ENCODE results near the gene NKD2.

The NKD2 gene

GRCh38 chr5:1030801-1031271, 22.2 kb downstream of the NKD2 start:
- no peak for DNase-seq (ENCODE audit: low read depth in 2 of 2)

- no peak for DNase-seq (ENCODE audit: low read depth in 2 of 2)
Observed at GRCh38 chr5:1031306-1031959, 22.8 kb downstream of the NKD2 start.

DNA sequence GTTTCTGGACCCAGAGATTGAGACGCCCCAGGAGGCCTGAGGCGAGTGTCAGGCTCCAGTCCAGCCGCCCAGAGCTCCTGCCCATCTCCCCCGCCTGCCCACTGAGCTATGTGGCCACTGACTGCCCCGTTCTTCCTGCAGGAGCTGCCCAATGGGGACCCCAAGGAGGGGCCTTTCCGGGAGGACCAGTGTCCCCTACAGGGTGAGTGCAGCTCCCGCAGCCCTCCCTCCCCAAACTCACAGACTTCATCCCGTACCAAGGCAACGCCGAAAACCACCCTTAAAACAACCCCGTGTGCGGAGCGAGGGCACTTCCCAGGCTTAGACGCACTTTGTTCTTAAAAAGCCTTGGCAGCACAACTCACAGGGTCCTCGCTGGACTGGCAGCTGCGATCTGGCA, 23.4 kb downstream of the NKD2 start:
- DNase-seq (ENCODE audit: low read depth in 2 of 2): no peak

DNA sequence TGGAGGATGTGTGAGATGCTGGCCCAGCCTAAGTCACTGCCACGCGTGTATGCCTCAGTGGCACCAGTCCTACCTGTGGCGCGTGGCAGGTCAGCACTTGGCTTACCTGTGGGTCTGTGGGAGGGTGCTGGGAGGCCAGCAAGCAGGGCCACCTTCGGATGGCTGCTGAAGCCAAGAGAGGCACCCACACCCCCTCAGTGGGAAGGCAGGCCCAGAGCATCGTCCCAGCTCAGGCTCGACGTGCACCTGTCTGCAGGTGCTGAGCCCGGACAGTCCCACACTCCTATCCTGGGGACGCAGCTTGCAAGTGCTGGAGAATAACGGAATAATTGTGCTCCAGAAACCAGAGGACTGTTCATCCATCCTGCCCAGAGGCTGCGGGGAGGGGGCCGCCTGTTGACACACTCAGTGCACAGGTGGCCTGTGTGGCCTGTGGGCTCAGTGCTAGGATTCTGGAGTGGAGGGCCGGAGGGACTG, 24.0 kb downstream of the NKD2 start:
- DNase-seq (ENCODE audit: low read depth in 2 of 2): no peak

DNA sequence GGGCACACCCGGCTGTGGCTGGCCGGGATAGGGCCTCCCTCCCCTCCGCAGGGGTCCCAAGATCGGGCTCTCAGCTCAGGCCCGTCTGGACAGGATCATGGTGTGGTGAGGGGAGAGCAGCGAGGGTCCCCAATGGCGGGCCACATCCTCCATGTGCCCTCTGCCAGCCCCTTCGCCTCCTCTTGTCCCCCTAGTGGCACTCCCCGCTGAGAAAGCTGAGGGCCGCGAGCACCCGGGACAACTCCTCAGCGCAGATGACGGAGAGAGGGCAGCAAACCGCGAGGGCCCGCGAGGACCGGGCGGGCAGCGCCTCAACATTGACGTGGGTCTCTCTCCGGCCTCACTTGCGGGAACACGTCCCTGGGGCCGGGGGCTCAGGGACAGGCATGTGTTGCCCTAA, 24.6 kb downstream of the NKD2 start:
- DNase-seq (ENCODE audit: low read depth in 2 of 2): no peak

DNA sequence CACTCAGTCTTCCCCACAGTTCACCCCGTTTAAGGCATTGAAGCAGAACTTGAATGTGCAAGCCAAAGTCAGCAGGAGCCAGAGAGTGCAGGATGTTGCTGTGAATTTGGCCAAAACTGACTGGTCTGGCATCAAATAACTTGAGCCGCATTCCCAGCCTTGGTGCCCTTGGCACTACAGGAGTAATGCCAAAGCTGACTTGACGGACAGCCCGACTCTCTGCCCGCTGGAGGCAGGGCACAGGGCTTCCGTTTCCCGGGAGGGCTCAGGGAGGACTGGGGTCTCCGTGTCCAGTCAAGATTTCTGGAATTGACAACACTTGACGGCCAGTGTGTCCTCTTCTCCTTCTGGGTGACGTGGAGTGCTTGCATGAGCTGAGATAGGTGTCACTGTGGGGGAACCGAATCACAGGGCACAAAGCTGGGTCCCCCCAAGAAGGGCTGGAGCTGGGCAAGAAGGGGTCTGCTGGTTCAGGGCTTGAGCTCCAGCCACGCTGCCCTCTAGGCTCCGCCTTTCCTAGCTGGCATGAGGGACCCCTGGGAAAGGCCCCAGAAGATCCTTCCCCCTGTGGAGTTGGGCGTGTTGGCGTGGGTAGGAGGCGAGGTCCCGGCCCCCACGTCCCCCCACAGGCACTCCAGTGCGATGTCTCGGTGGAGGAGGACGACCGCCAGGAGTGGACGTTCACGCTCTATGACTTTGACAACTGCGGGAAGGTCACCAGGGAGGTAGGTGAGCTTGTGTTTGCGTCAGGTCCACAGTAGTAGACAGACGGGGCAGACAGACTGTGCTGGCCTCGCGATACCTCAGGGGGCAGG, 25.2 kb downstream of the NKD2 start:
- DNase-seq (ENCODE audit: low read depth in 2 of 2): no peak

DNA sequence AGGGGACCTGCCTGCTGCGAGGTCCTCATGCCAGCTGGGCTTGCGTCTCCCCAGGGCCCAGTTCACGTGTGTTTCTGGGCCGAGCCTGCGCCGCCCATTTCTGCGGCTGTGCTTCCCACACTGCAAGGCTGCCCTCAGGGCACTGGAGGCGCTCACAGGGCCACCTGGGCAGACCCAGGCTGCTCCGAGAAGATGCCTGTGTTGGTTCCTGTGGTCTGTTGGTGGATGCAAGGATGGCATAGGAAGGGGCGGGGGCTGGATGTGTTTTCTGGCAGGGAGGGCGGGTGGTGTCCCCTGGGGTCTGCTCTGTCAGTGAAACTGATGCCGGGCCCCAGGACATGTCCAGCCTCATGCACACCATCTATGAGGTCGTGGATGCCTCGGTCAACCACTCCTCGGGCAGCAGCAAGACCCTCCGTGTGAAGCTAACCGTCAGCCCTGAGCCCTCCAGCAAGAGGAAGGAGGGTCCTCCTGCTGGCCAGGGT, 25.9 kb downstream of the NKD2 start:
- DNase-seq (ENCODE audit: low read depth in 2 of 2): no peak

- no peak for DNase-seq (ENCODE audit: low read depth in 2 of 2)
Observed at GRCh38 chr5:1034986-1035385, 26.4 kb downstream of the NKD2 start.

DNA sequence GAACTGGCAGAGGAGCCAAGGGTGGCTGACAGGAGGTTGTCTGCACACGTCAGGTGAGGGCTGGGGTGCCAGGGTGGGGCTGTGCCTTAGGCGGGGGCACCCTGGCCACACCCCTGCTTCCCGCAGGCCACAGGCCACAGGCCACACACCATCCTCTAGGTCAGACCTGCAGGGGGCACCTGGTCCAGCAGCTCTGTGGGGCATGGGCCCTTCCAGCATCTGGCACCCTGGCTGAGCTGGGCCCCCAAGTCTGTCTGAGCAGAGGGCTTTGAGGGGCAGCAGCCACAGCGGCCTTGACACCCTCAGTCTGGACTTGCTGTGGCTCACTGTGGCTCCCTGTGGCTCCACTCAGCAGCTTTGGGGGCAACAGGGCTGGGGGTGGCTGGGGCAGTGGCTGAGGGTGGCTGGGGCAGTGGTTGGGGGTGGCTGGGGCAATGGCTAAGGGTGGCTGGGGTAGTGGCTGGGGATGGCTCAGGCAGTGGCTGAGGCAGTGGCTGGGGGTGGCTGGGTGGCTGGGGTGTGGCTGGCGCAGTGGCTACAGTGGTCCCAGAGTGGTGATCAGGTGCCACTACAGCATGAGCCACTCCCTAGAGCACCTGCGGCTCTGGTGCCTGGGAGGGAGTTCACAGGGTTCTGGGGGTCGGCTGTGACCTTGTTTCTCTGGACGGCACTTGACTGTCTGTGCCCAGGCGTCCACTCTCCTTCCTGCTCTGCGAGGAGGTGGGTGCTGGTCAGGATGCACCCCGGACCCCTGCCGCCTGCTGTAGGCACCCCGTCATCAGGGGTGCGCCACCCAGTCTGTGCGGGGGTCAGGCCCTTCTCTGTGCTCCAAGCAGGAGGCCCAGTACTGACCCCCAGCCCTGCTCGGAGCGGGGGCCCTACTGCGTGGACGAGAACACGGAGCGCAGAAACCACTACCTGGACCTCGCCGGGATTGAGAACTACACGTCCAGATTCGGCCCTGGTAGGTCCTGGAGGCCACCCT, 27.1 kb downstream of the NKD2 start:
- DNase-seq (ENCODE audit: low read depth in 2 of 2): no peak

GRCh38 chr5:1036504-1037122, 28.0 kb downstream of the NKD2 start:
- no peak for DNase-seq (ENCODE audit: low read depth in 2 of 2)

- DNase-seq (ENCODE audit: low read depth in 2 of 2): no peak
Observed at GRCh38 chr5:1037123-1037670, 28.6 kb downstream of the NKD2 start.

DNA sequence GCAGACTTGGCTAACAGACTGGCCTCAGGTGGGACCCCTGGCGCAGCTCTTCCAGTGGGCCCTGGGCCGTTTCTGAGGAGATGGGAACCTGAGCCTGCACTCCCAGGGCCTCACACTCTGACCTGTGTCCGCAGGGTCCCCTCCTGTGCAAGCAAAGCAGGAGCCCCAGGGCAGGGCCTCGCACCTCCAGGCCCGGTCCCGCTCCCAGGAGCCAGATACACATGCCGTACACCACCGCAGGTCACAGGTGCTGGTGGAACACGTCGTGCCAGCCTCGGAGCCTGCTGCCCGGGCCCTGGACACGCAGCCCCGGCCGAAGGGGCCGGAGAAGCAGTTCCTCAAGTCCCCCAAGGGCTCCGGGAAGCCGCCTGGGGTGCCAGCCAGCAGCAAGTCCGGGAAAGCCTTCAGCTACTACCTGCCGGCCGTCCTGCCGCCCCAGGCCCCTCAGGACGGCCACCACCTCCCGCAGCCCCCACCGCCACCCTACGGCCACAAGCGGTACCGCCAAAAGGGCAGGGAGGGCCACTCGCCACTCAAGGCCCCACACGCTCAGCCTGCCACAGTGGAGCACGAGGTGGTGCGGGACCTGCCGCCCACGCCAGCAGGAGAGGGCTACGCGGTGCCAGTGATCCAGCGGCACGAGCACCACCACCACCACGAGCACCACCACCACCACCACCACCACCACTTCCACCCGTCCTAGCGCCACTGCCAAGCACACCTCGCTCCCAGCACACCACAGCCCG, 29.2 kb downstream of the NKD2 start:
- no peak for DNase-seq (ENCODE audit: low read depth in 2 of 2)

DNA sequence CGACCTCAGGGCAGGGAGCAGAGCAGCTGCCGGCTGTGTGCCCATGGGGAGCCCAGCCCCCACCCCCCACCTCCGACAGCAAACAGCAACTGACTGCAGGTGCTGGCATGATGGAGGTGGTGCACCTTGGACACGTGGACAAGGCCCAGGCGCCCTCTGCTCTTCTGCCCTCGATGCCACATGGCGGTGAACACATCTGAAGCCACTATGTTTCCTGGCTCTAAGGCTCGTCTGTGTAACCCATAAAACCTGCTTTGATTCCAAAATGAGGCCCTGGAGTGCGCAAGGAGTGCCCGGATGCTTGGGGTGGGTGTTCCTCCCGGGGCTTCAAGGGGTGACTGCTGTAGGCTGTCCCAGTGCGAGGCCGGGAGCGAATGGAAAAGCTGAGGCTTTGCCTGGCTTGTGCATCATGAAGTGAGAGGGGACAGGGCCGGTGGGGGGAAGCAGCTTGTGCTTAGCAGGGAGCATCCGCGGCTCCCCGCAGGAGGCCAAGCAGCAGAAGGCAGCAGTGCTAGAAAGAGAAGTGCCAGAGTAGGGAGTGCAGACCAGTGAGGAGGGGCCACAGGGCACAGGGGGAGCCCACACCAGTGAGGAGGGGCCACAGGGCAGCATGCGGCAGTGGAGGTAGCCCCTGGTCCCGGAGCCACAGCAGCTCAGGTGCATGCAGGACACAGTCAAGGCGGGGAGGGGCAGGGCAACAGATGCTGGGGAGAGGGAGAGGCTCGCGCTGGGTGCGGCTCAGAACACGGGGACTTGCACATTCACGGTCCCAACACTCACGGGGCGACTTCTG, 30.0 kb downstream of the NKD2 start:
- no peak for DNase-seq (ENCODE audit: low read depth in 2 of 2)

DNA sequence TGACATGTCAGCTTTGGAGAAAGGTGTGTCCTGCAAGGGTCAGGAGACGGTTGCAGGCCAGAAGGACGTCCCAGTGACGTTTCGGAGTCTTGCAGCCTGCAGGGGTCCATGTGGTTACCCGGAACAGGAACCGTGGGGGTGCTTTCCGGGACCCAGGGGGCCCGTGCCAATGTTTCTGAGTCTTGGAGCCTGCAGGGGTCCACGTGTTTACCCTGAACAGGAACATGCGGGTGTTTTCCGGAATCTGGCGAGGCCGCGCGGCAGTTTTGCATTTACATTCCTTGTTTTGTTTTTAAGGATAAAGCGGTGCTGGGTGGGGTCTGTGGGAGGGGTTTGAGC, 30.6 kb downstream of the NKD2 start:
- DNase-seq (ENCODE audit: low read depth in 2 of 2): no peak

- DNase-seq (ENCODE audit: low read depth in 2 of 2): no peak
Observed at GRCh38 chr5:1039706-1040260, 31.2 kb downstream of the NKD2 start.

DNA sequence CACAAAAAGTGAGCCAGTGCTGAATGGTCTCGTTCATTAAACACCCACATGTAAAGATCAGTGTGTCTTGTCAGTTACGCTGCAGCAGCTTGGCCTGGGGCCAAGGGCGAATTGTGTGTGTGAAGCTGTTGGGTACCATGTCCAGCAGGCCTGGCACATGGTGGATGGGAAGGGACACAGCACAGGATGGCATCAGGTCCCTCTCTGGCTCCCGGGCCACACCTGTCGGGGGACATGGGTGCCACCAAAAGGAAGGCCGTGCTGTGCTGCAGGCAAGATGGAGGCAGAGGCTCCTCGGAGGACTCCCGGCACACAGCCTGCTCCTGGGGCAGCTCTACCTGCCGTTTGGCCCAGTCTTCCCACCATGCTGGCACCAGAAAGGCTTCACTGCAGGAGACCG, 32.0 kb downstream of the NKD2 start:
- DNase-seq (ENCODE audit: low read depth in 2 of 2): no peak

- no peak for DNase-seq (ENCODE audit: low read depth in 2 of 2)
Observed at GRCh38 chr5:1041225-1042143, 32.9 kb downstream of the NKD2 start.

- no peak for DNase-seq (ENCODE audit: low read depth in 2 of 2)
Observed at GRCh38 chr5:1042626-1043025, 34.0 kb downstream of the NKD2 start.

All from activated CD4-positive, alpha-beta T cell treated with anti-CD3 and anti-CD28 coated beads for 24 hours (primary cell).